GM18505 (cell line): Measurements from ENCODE around the gene MBIP.

ENCODE experiments used
- ATAC-seq: cut with Tn5 transposase; IDR thresholded peaks from one replicate; pipeline ENCODE4 v1.9.1; 2021; ENCODE audit not compliant: unreplicated experiment
- POLR2A ChIP-seq: IDR thresholded peaks from 4 replicates; pipeline ENCODE4 v1.6.1; 2011; ENCODE audit warnings: borderline replicate concordance; ENCODE audit not compliant: insufficient read depth, insufficient read length; ENCODE audit errors: extremely low read depth

Gene MBIP

DNA sequence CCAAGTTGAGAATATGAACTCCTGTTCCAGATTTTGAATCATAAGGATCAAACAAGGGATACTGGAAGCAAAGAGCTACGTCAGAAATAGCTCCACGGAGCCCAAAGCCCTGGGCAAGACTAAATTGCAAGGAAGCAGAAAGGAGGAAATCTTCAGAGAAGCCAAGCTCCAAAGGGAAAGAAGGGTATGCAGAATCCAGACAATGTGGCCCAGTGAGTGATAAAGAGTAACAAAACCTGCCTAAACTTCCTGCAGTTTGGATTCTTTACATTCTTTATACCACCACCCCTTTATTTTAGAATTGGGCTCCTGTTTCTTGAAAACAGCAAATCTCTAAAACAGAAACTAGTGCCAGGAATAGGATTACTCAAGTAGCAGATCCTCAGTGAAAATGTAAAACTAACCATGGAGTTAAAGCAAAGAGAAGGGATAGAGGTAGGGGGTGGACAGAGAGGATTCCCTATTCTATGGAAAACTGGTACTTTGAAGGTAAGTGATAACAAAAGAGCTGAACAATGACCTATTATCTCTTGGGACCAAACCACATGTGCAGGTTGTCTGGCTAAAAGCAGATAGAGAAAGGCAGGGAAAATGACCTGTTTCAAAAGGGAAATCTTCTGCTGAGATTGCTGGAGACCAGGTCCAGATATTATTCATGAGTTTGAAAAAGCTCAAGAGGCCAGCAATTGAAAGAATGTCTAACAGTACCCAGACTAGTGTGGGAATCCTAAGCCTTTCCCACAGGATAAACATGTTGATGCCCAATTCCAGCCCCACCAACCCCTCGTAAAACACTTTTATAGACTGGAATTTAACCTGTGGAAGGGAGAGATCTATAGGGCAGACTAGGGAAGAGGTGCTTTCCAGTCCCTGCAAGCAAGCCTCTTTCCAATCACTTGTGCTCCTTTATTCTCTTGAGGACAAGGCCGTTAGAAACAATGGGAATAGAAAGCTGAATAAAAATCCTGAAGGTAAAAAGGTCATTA, 24.5 kb downstream of the MBIP start:
- no peak for TF ChIP-seq POLR2A
- ATAC-seq: no peak

DNA sequence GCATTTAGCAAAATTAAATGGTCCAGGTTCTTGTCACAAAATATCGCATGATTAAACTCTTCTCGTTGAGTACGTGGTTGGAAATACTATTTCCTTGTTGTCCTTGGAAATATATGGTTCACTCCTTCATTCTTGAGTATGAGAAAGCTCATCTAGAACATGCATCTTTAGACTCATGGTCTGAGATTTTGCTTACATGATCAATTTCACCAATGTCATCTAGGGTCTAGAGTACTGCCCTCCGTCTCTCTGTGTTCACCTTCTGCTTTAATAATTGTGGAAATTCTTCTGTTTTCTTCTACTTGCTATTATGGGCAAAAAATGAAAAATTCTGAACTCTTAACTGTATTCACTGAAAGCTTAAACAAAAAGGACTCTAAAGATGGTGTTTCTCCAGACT, 25.9 kb downstream of the MBIP start:
- no peak for TF ChIP-seq POLR2A
- no peak for ATAC-seq

DNA sequence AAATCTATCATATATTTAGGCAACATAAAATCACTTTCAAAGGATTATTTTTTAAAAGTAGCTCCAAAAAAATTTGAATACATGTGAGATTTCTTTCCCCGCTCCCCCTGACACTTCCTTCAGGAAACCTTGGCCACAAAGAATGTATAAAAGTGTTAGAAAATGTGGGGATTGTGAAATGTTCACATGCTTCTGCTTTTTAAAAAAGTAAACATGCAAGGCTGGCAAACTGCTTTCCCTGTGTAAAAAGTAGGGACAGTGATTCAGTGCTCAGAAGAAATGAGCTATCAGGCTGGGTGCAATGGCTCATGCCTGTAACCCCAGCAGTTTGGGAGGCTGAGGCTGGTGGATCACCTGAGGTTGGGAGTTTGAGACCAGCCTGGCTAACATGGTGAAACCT, 26.6 kb downstream of the MBIP start:
- no peak for ATAC-seq
- TF ChIP-seq POLR2A: no peak

DNA sequence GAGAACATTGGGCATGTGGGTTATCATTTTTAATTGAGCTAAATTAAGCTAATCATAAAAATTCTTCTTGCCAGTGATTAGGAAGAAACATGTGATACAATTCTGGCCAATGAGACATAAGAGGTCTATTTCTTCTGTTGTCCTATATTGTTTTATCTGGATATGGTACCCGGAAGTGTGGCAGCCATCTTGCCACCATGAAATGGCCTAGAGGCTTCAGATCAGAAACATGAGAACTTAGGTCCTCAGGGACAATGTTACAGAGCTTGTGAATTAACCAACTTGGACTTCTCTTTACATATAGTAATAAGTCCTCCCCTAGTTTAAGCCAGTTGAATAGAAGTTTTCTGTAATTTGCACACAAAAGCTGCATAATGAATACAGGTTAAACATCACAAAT, 30.5 kb downstream of the MBIP start:
- TF ChIP-seq POLR2A: no peak
- ATAC-seq: no peak

DNA sequence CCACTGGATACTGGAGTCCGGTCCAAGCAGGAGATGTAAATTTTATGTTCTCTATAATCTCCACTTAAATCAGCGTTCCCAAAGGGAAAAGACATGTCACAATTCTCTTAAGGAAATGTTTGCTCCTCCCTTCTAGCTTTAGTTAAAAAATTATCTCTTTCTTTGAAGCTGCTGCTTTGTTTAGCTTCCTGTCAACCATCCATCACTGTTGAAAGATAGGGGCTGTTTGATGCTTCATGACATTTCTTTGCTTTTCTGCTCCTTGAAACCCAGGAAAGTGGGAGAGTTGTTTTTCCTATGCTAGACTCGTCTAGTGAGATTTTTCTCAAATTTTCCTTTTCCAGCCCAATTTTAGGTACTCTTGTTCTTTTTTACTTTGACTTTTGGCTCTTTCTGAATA, 31.9 kb downstream of the MBIP start:
- ATAC-seq: no peak

DNA sequence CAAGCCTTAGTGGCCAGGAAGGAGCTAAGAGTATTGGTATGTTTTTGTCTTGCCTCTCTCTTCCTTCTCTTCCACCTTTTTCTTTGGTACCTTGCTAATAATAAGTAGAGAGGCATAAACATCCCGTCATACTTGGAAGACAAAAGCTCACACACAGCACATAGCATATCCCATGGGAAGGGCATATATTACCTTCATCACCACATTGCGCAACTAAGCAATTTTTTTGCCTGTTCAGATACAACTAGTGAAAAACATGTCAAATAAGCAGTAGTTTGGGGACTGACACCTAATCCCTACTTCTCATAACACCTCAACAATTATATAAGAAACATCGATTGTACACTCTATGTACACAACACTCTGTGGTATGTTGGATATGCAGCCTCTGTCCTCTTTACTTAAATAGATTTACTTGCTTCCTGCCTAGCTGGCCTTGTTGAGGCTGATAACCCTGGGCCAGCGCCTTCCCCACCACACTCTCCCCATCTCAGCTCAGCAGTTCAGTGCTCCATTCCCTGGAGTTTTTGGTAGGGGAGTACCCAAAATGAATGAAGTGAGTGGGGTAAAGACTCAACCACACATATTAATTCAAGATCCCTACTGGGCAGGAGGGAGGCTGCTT, 35.4 kb downstream of the MBIP start:
- ATAC-seq: no peak
- TF ChIP-seq POLR2A: no peak

More for the DNA sequence above, 31.9 kb downstream of the MBIP start:
- TF ChIP-seq POLR2A: no peak

DNA sequence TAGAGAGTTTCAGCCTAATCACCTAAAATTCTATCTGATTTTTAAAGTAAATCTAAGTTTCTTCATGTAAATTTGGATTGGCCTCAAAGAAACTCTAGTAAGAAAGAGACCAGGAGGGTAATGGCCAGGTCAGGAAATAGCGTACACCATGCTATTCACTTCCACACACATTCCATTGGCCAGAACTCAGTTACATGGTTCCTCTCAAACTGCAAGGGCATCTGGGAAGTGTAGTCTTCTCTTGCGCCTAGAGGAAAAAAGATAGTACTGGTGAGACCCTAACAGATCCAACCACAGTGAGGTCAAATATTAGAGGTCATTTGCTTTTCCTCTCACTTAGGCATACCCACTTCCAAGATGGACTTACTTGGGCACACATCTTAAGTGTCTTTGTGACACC, 39.1 kb downstream of the MBIP start:
- ATAC-seq: no peak
- TF ChIP-seq POLR2A: no peak

DNA sequence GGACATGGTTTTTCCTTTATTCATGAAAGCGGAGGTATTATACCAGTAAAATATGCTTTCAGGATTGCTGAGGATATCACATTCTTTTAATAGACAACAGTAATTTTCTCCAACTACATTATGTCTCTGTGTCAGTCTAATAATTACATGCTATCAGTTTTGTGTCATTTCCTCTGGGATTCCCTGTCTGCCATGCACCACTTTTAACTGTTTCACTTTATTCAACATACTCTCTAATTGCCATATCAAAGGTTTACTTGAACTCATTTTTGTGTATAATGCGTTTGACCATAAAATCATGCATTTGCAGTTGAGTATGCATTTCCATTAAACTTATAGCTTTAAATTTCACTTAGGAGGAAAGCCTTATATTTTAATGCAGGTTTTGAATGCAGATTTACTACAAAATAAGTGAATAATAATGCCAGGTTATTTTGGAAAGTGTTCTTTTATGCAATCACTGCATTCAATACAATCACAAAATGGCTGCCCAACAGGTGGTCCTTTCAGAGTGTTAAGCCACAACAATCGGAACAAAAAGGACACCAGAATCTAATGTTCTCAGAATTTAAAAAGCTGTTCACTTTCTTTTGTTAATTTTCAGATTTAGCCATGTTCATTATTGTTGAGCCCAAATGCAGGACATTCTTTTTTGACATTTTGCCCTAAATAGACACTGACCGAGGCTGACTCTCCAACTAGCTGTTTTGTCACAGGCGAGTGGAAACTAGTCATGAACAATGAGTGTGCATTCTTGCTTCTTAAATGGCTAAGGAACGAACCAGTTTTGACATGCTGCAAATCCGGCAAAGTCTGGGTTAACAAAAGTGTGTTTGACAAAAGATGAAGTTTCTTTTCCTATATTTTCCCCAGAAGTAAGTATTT, 40.9 kb downstream of the MBIP start:
- no peak for TF ChIP-seq POLR2A
- no peak for ATAC-seq

DNA sequence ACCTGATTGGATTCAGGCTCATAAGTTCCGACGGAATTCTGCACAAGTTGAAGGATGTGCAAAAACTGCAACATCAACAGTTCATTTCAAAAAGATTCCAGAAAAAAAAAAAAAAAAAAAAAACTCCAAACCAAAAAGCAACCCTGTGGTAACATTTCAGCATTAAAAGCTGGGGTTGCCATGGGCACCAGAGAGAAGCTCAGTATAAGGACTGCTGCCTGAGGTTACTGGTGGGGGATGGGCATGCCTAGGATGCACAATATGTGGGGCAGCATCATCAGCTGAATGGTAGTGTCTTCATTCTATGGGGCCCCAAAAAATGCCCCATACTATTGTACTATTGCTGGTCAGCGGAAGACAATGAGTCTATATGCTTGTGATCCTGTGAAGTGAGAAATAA, 44.7 kb downstream of the MBIP start:
- no peak for TF ChIP-seq POLR2A
- ATAC-seq: no peak

DNA sequence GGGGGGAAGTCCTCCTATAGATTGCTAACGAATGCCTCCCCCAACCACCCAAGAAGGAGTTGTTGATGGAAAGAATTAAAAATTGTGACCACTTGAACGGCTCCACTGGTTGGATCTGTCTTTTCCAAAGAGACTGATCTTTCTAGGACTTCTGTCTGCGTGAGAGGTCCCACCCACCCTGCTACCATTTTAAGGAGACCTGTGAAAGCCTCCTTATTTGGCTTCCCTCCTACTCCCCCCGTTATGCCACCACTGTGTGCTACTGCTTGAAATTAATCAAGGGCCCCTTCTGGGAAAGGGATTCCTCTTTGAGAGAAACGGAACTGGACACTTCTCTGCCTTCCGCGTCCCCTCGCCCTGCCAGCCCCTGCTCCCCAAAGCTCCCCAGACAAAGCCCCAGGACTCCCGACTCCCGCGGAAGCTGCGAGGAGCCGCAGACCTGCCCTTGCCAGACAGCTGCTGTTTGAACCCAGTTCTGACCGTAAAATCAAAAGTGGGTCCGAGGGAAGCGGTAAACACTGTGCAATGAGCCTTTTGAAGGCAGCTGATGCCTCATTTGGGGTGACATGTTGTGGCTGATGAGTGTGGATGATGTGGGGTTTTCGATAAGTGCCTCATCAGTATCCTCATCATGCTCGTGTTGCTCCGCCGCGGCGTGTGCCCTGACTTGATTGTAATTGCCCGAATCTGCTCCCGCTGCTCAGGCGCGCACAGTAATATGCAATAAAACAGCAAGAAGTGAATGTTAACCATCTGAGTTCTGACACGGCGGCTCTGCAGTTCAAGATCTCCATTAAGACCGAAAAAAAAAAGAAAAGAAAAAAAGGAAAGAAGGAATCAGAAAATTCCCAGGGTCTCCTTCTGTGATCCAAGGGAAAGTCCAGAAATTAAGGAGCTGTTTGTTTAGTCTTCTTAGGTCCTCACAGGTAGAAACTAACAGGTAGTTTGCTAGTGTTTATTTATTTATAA, 48.2 kb downstream of the MBIP start:
- no peak for TF ChIP-seq POLR2A
- no peak for ATAC-seq

DNA sequence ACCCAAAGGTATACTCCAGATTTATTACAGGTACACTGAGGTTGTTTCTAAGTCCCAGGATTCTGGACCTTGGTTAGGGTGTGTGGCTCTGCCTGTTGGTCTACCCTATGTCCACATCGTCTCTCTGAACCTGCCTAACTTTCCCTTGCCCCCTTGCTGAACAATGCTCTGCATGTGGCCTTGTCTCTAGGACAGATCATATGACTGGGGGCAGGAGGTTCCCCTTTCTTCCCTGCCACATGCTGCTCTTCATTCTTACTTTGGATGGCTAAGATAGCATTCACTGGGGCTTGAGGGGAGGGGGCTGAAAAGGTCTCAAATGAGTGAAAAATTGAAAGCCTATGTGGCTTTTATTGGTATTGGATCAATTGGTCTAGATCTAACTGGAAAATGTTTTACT, 49.2 kb downstream of the MBIP start:
- TF ChIP-seq POLR2A: no peak
- ATAC-seq: no peak

DNA sequence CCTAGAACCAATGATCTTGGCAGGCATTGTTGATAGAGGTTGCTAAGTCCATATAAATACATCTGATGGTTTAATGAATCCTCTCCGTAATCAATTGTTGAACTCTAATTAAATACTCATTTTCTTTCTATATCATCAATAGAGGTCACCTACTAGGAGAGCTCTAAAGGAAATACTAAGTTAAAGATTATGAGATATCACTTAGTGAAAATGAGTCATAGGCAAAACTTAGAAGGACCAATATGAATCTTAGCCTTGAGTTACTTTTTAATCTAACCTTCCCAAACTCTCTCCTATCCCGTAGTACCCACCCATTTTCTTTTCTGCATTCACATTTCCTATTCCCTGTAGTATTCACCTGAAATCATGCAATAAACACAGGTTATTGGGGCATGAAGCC, 50.2 kb downstream of the MBIP start:
- TF ChIP-seq POLR2A: no peak
- ATAC-seq: no peak
